NCI-H2029 treated with DMSO at 0.1 percent for 48 hours (cell line): ENCODE results near the gene PHF12.

Experiments used
- DNase-seq: peaks from one replicate; lab custom pipeline; 2025; lab: John Stamatoyannopoulos, UW

Gene PHF12

DNA sequence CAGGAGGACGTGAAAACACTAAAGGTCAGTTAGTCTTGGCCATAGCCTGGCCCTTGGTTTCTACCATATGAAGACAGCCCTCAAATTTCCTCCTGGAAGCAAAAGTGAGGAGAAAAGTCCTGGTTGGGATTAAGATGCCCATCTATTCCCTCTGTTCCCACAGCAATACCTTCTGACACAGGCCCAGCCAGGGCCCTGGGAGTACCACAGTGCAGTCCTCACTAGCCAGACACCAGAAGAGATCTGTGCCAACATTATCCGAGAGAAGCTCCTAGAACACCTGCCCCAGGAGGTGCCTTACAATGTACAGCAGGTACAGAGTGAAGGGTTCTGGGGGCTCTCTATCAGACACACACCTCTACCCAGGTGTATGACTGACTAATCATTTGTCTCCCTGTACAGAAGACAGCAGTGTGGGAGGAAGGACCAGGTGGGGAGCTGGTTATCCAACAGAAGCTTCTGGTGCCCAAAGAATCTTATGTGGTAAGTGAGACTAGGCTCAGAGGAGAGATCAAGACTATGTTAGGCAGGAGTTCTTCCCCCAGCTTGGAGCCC, 92.4 kb downstream of the PHF12 start:
- no peak for DNase-seq

DNA sequence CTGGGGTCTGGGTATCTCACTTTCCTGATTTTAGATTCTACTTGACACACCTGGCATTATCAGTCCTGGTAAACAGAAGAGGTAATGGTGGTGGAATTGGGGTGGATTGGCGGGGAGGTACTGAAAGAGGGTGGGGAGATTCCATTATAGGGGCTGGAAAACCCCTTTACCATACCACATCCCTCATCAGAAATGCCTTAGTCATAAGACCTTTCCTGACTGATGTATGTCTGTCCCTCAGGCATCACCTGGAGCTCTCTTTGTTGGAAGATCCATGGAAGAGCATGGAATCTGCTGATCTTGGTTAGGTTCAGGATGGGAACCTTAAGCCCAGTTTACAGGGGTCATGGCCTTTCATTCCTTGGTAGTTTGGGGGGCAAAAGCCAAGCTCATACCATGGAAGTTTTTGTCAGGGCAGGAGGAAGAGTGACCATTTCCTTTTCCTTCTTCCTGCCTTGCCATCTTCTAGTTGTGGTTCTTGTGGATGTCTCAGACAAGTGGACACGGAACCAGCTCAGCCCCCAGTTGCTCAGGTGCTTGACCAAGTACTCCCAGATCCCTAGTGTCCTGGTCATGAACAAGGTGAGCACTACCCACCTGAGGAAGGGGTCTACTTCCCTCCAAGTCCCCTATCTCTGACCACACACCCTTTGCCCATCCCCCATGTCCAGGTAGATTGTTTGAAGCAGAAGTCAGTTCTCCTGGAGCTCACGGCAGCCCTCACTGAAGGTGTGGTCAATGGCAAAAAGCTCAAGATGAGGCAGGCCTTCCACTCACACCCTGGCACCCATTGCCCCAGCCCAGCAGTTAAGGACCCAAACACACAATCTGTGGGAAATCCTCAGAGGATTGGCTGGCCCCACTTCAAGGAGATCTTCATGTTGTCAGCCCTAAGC, 93.2 kb downstream of the PHF12 start:
- DNase-seq, result no peak

DNA sequence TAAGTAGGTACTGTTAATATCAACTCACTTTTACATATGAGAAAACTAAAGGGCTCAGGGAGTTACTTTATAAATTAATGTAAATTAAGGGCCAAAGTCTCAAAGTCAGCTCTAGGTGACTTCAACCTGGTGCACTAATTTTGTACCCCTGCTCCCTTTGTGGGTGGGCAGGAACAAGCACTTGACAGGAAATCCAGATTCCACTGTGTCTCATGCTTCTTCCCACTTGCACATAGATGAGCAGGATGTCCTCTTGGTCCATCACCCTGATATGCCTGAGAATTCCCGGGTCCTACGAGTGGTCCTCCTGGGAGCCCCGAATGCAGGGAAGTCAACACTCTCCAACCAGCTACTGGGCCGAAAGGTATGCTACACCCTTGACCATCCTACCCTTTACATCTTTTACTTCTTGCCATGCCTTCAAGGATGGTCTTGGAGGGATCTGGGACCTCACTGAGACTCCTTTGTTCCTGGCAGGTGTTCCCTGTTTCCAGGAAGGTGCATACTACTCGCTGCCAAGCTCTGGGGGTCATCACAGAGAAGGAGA, 95.2 kb downstream of the PHF12 start:
- DNase-seq, result no peak

DNA sequence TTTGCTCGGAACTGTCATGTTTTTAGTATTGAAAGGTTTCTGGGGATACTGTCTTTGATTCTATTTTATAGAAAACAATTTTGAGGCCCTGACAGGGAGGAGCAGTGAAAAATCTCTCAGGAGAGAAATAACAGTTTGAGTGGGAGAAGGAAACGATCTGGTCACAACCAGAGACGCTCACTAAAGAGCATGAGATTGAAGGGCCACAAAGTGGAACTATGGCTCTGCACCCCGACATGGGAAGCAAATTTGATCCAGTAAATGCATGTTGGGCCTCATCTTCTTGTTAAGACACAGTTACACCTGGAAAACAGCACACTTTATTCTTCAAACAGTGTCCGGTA, 96.0 kb downstream of the PHF12 start:
- no peak for DNase-seq
